Karpas-422 (cell line): ENCODE data around the gene CRYBA4. TPM values are rescaled to one million over a fixed set of nuclear protein-coding genes. Genes with fewer than 3 reads are reported as not detected.

ENCODE experiments used
- DNase-seq: peaks from one replicate; pipeline ENCODE4 v3.0.0-alpha.2; 2015
- H2AFZ ChIP-seq: fragments of 200-600 bp; sonication (generic); 2 replicates; pipeline ENCODE4 v1.6.1; 2014; ENCODE audit warnings: antibody characterized with exemption, low read length, mixed read lengths
- H3K27ac ChIP-seq: fragments of 200-600 bp; sonication (generic); 2 replicates; pipeline ENCODE4 v1.5.1; 2014; ENCODE audit warnings: mild to moderate bottlenecking, low read length, moderate library complexity
- H3K27me3 ChIP-seq: fragments of 200-600 bp; sonication (generic); 2 replicates; pipeline ENCODE4 v1.6.1; 2014; ENCODE audit warnings: low read length, mixed read lengths
- H3K36me3 ChIP-seq: fragments of 200-600 bp; sonication (generic); 2 replicates; pipeline ENCODE4 v1.6.1; 2014; ENCODE audit warnings: low read length, mixed read lengths; ENCODE audit not compliant: insufficient read depth
- H3K4me1 ChIP-seq: fragments of 200-600 bp; sonication (generic); 2 replicates; pipeline ENCODE4 v1.6.1; 2014; ENCODE audit warnings: mild to moderate bottlenecking, low read length, mixed read lengths
- H3K4me2 ChIP-seq: fragments of 200-600 bp; sonication (generic); 2 replicates; pipeline ENCODE4 v1.6.1; 2014; ENCODE audit warnings: low read length, low read depth, mild to moderate bottlenecking; ENCODE audit not compliant: poor library complexity, severe bottlenecking
- H3K4me3 ChIP-seq: fragments of 200-600 bp; sonication (generic); 2 replicates; pipeline ENCODE4 v1.5.1; 2014; ENCODE audit warnings: mild to moderate bottlenecking, antibody characterized with exemption, low read length, mixed read lengths
- H3K79me2 ChIP-seq: fragments of 200-600 bp; sonication (generic); 2 replicates; pipeline ENCODE4 v1.6.1; 2014; ENCODE audit warnings: mild to moderate bottlenecking, low read length, mixed read lengths
- H3K9ac ChIP-seq: fragments of 200-600 bp; sonication (generic); 2 replicates; pipeline ENCODE4 v1.6.0; 2014; ENCODE audit warnings: low read length
- H3K9me2 ChIP-seq: fragments of 200-600 bp; sonication (generic), shearing (Covaris generic); replicated peaks from 2 replicates; pipeline ENCODE4 v1.6.0; 2014; ENCODE audit warnings: mild to moderate bottlenecking, low read length, moderate library complexity; ENCODE audit not compliant: insufficient read depth
- H3K9me3 ChIP-seq: fragments of 300-700, 200-600 bp; sonication (generic); 2 replicates; pipeline ENCODE4 v1.6.1; 2014; ENCODE audit warnings: low read length, mixed read lengths
- H4K20me1 ChIP-seq: fragments of 200-600 bp; sonication (generic); 2 replicates; pipeline ENCODE4 v1.6.1; 2014; ENCODE audit warnings: mild to moderate bottlenecking, antibody characterized with exemption, low read length, low read depth; ENCODE audit not compliant: insufficient read depth
- total RNA-seq: library from RNA; depleted of rRNA; stranded (reverse); fragments of >200 nt; shearing (Covaris generic); gene quantifications from 2 replicates; pipeline ENCODE4 v1.2.3, GENCODE V29; 2014; ENCODE audit warnings: low replicate concordance

CRYBA4 gene
- total RNA-seq, 1 experiment from 2014 or later: not detected

- H4K20me1 ChIP-seq: no peaks in the 10 kb centered on the region
- no peak for DNase-seq
- no peaks in the 10 kb centered on the region for H3K9me2 ChIP-seq
- no peaks in the 10 kb centered on the region for H3K27me3 ChIP-seq
- H2AFZ ChIP-seq: no peak overlapping the region
- H3K4me3 ChIP-seq: no peak overlapping the region
- peaks cover 6% of the 10 kb centered on the region for H3K4me1 ChIP-seq
- no peak overlapping the region for H3K4me2 ChIP-seq
- no peak overlapping the region for H3K27ac ChIP-seq
- H3K9me3 ChIP-seq: no peaks in the 10 kb centered on the region
- no peak overlapping the region for H3K9ac ChIP-seq
- no peaks in the 10 kb centered on the region for H3K79me2 ChIP-seq
- no peaks in the 10 kb centered on the region for H3K36me3 ChIP-seq
Observed at GRCh38 chr22:26620197-26620596, 1.6 kb upstream of the CRYBA4 start.

- Histone ChIP-seq H3K4me1 (no peaks in the 10 kb centered on the region), H3K27me3 (no peaks in the 10 kb centered on the region), H3K79me2 (no peaks in the 10 kb centered on the region), H3K9me2 (no peaks in the 10 kb centered on the region), H3K36me3 (no peaks in the 10 kb centered on the region), H3K9ac (no peak overlapping the region), H2AFZ (no peak overlapping the region), H3K4me2 (no peak overlapping the region), H3K27ac (no peak overlapping the region), H3K9me3 (no peaks in the 10 kb centered on the region), H4K20me1 (no peaks in the 10 kb centered on the region), H3K4me3 (no peak overlapping the region)
- DNase-seq: no peak
Observed at GRCh38 chr22:26623984-26624383, 2.2 kb downstream of the CRYBA4 start.

GRCh38 chr22:26624803-26625202 lies 3.0 kb downstream of the CRYBA4 start:
- no peaks in the 10 kb centered on the region for H3K9me3 ChIP-seq
- H3K4me3 ChIP-seq: no peak overlapping the region
- no peaks in the 10 kb centered on the region for H3K36me3 ChIP-seq

GRCh38 chr22:26629988-26630761 lies 8.4 kb downstream of the CRYBA4 start:
- Histone ChIP-seq H3K79me2 (no peaks in the 10 kb centered on the region), H3K27ac (no peak overlapping the region), H3K9ac (no peak overlapping the region), H4K20me1 (no peaks in the 10 kb centered on the region), H3K4me3 (no peak overlapping the region), H3K4me2 (no peak overlapping the region), H2AFZ (no peak overlapping the region), H3K9me3 (no peaks in the 10 kb centered on the region), H3K9me2 (no peaks in the 10 kb centered on the region), H3K27me3 (no peaks in the 10 kb centered on the region), H3K36me3 (no peaks in the 10 kb centered on the region), H3K4me1 (no peaks in the 10 kb centered on the region)
- DNase-seq: no peak

More at GRCh38 chr22:26624803-26625202, 3.0 kb downstream of the CRYBA4 start:
- Histone ChIP-seq H3K27me3 (no peaks in the 10 kb centered on the region), H3K9ac (no peak overlapping the region), H2AFZ (no peak overlapping the region), H3K4me1 (no peaks in the 10 kb centered on the region), H3K27ac (no peak overlapping the region), H3K79me2 (no peaks in the 10 kb centered on the region), H3K9me2 (no peaks in the 10 kb centered on the region), H4K20me1 (no peaks in the 10 kb centered on the region), H3K4me2 (no peak overlapping the region)
- DNase-seq: no peak

GRCh38 chr22:26631282-26631681 lies 9.5 kb downstream of the CRYBA4 start:
- no peaks in the 10 kb centered on the region for H3K36me3 ChIP-seq
- no peaks in the 10 kb centered on the region for H3K4me1 ChIP-seq
- no peak overlapping the region for H3K4me2 ChIP-seq
- H2AFZ ChIP-seq: no peak overlapping the region
- H4K20me1 ChIP-seq: no peaks in the 10 kb centered on the region
- no peaks in the 10 kb centered on the region for H3K9me3 ChIP-seq
- no peaks in the 10 kb centered on the region for H3K9me2 ChIP-seq
- H3K9ac ChIP-seq: no peak overlapping the region
- H3K27ac ChIP-seq: no peak overlapping the region
- no peaks in the 10 kb centered on the region for H3K79me2 ChIP-seq
- H3K27me3 ChIP-seq: no peaks in the 10 kb centered on the region
- H3K4me3 ChIP-seq: no peak overlapping the region
- no peak for DNase-seq

GRCh38 chr22:26632422-26633155 lies 10.8 kb downstream of the CRYBA4 start:
- Histone ChIP-seq H3K79me2 (no peaks in the 10 kb centered on the region), H3K4me1 (no peaks in the 10 kb centered on the region), H3K4me2 (no peak overlapping the region), H3K27me3 (no peaks in the 10 kb centered on the region), H3K36me3 (no peaks in the 10 kb centered on the region), H2AFZ (no peak overlapping the region), H3K9me3 (no peaks in the 10 kb centered on the region), H3K9ac (no peak overlapping the region), H4K20me1 (no peaks in the 10 kb centered on the region), H3K9me2 (no peaks in the 10 kb centered on the region), H3K27ac (no peak overlapping the region), H3K4me3 (no peak overlapping the region)
- DNase-seq: no peak

- Histone ChIP-seq H2AFZ (no peak overlapping the region), H3K4me3 (no peak overlapping the region), H3K27me3 (no peaks in the 10 kb centered on the region), H3K9me3 (no peaks in the 10 kb centered on the region), H3K27ac (no peak overlapping the region), H3K9me2 (no peaks in the 10 kb centered on the region), H4K20me1 (no peaks in the 10 kb centered on the region), H3K9ac (no peak overlapping the region), H3K36me3 (no peaks in the 10 kb centered on the region), H3K4me2 (no peak overlapping the region), H3K4me1 (no peaks in the 10 kb centered on the region), H3K79me2 (no peaks in the 10 kb centered on the region)
- DNase-seq: no peak
Observed at GRCh38 chr22:26634189-26634588, 12.4 kb downstream of the CRYBA4 start.

- no peak overlapping the region for H3K4me3 ChIP-seq
- H3K4me1 ChIP-seq: no peaks in the 10 kb centered on the region
- no peaks in the 10 kb centered on the region for H3K36me3 ChIP-seq
- H3K9me3 ChIP-seq: no peaks in the 10 kb centered on the region
- no peaks in the 10 kb centered on the region for H3K79me2 ChIP-seq
- DNase-seq: no peak
- H3K9ac ChIP-seq: no peak overlapping the region
- H3K9me2 ChIP-seq: no peaks in the 10 kb centered on the region
- no peak overlapping the region for H2AFZ ChIP-seq
- no peak overlapping the region for H3K4me2 ChIP-seq
- H3K27me3 ChIP-seq: no peaks in the 10 kb centered on the region
- H4K20me1 ChIP-seq: no peaks in the 10 kb centered on the region
- H3K27ac ChIP-seq: no peak overlapping the region
Observed at GRCh38 chr22:26635117-26635516, 13.4 kb downstream of the CRYBA4 start.
